Measurements from ENCODE around the gene KDM3B.

- TF ChIP-seq CTCF (IDR thresholded peaks at IDR 0.05) (no peak), POLR2A (IDR thresholded peaks at IDR 0.05) (no peak)
These were observed 95.6 kb downstream of the KDM3B start for GRCh38 chr5:138448070-138448469.

All from uterus (tissue), 2 donors.